ENCODE data around the gene CCDC85C.

The CCDC85C gene

DNA sequence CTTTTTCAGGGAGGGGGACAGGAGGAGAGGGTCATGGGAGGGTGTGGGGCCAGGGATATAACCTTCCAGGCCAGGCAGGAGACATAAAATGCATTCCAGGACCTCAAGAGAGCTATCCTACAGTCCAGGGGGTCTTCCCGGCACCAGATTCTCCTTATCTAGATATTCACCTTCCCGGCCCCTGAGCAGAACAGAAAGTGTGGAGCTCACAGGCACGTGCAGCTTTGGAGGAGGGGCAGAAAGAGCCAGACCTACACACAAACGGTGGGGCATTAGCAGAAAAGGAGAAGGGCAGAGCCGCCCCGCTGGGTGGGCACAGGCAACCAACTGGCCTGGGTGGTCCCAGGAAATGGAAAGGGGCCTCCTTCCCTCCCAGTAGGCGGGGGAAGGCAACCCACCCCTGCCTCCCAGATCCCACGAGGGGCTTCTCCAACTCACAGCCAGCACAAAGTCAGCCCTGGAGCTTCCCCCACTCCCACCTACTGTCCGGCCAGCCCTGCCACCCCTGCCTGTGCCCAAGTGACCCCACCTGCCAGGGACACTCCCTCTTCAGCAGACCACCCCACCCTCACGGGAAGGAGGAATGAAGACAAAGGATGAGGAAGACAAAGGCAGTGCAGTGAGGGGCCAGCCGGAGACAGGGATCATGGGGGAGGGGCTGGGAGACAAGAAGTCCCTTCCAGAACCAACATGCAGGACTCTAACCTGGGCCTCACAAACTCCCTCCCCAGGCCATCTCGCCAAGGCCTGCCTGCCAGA is 33.3 kb downstream of the CCDC85C start:
- DNase-seq: no peak

DNA sequence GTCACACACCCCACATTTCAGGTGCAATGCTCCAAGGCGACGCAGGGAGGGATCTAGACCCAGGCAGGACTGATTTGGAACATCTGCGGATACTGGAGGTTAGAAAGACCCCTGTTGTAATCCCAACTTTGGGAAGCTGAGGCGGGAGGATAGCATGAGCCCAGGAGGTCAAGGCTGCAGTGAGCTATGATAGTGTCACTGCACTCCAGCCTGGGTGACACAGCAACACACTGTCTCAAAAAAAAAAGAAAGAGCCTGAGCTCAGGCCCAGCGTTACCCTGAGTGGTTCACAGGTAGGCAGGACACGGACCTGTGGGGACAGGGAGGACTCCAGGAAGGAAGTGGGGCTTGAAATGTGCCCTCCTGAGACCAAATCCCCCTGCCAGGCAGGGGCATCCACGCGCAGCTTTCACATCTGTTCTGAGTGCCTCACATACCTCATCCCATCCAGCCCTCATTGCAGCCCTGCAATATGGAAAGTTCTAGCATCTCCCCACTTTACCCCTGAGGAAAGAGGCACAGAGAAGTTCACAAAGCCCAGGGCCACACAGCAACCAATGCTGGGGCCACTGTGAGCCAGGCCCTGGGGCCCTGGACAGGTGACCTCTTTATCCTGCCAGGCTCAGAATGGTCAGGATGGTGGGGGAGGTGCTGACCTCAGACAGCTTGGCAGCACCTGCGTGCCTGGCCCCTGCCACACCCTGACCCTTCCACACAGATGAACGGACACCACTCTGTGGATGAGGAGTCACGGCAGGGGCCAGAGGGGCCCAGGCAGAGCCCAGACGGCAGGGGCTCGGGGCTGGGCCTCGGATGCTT is 34.1 kb downstream of the CCDC85C start:
- DNase-seq: no peak

DNA sequence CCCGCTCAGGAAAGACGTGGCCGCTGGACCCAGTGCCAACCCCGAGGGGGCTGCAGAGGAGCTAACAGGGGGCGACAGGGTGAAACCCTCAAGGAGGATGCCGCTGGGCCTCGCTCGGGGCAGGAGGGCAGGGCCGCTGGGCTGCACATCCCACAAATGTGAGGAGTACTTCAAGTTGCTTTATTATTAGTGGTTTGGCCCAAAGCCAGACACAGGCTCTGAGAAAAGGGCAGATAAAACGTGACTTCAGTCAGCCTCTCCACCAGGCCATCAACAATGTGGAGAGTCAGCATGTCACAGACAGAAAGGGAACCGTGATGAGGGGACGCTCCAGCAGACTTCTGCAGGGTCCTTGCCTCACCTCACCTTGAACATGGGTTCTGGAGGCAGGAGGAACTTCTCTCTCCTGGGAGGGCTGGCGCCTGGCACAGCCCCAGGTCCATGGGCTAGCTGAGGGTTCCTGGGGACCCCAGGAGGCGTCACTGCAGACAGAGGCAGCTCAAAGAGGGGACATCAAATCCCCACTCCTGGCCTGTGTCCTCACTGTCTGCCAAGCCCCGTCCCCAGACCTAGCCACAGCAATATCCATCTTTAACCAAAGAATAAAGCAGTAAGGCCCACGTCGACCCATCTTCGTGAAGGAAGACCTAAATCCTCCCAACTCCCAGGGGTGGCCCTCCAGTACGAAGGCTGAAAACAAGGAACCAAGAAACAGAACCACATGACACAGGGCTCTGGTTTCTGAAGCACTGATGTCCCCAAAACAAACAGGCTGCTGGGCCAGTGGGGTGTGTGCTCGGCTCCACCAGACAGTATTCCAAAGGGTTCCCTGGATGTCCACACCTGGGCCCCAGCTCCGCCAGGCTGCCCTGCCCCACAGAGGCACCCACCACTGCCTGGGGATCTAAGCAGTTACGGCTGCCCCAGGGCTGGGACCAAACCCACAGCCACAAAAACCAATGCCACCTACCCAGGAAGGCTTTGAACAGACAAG is 35.1 kb downstream of the CCDC85C start:
- no peak for DNase-seq

DNA sequence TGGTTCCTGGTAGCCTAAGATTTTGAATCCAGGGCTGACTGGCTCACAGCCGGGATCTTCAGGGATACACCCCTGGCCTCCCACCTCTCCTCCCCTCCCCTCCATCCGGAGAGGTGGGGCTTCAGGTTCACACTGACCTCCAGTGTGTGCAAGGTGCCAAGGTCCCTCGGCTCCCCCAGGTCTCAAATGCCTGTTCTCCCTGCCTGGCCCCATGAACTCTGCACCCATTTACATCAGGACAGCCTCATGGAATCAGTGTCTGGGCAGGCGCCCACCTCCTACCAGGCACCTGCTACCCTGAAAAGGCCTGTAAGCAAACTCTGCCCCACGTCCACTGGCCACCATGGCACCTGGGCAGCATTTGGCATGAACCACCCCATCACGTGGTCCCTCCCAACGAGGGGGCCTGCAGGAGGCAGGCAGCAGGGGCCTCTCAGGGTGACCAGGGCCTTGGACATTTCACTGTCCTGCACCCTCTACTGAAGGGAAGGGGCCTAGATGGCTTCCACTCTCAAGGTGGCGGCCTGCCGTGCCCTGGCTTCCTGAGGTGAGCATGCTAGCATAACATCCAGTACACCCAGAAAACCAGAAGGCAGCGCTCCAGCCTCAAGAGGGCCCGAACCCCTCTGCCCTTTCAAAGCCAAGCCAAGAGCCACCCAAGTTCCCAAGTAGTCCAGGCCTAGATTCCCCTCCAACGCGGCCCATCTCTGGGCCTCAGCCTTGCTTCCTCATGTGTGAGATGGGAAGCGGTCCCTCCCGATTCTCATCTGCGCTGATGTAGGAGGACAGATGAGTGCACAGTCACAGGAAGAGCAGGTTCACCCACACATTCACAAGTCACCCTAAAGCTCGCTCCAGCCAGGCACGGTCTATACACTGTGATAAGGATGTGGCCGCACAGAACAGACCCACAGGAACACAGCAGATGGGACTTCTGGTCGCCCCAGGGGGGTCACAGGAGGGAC is 37.3 kb downstream of the CCDC85C start:
- DNase-seq: no peak

DNA sequence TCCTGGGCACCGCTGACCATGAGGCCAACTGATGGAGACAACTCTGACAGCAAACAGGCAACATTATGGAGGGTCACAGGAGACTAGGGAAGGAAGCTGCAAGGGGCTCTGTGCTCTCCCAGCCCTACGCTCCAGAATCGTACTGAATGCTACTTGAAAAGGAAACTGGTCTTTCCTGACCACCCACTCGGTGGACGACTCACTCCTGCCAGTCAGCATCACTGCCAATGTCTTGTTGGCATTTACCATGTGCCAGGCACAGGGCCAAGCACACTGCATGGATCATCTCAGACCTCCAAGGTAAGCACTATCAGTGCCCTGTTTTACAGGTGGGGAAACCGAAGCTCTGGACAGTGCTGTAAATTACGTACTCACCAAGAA is 38.0 kb downstream of the CCDC85C start:
- no peak for DNase-seq

DNA sequence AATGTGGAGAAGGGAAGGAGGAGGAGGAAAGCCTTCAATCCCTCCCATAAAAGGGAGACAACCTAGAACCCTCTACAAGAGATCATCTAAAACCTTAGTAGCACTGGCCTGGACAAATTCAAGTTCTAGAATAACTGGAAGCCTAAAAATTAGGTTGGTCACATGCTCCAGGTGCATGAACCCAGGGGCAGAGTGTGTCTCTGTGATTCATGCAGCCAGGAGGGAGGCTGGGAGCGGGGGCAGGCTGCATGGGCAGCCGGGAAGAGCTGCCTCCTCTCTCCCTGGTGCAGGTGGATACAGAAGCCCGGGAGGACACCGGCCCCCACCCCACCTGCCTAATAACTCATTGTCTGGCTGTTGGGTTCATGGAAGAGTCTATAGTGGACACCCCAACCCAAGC is 38.6 kb downstream of the CCDC85C start:
- no peak for DNase-seq

DNA sequence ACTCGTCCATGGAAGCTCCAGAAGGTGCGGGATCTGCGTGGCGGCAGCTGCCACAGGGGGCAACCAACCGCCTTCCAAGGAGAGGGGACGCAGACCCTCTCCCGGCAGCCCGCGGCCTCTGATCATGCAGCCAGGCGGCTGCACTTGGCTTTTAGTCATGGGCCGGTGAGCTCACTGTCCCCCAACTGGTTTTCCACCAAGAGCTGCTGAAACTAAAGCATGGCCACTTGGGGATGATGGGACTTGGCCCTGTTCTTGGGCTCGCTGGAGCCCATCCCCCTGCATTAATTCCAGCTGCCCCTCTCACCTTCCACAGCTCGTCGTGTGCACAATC is 39.1 kb downstream of the CCDC85C start:
- no peak for DNase-seq

DNA sequence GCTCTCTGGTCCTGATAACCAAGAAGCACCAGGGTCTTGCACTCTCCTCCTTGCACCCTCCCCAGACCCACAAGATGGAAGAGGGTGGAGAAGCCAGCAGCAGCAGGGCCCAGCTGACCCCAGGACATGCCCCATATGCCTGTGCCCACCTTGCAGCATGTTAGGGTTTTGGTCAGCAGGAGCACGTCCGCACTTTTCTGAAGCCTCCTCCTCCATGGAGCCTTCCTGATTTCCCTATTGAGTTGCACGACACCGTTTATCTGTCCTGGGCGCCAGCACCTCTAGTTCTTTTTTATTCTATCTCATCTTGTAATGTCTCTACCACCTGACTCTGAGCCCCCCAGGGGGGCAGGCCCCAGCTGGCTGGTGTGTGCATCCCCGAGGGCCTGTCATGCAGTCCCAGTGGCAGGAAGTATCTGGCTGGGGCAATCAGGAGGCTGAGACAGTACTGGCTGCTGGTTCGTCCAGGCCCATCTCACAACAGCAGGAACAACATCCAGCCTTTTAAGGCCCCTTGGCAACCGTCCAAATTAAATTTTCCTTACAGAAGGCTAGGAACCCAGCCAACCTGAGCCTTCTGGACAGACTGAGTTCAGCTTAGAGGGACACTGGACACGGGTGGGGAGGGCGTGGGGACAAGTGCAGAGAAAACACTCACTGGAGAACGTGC is 39.6 kb downstream of the CCDC85C start:
- no peak for DNase-seq

DNA sequence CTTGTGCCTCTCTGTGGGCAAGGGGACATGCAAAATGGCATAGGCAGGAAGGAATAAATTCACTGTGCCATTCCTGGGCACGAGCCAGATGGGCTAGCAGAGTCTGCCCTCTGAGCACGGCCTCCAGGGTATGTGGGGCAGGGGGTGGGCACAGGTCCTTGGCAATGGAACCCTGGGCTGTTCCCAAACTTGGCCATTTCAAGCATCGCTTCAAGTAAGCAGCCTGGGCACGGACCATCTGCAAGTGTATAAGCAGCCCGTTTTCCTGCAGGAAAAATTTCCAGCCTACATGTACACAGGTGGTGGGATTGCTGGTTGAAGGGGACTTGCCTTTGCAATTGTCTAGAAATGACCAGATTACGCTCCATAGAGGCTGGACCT is 40.3 kb downstream of the CCDC85C start:
- DNase-seq: no peak

DNA sequence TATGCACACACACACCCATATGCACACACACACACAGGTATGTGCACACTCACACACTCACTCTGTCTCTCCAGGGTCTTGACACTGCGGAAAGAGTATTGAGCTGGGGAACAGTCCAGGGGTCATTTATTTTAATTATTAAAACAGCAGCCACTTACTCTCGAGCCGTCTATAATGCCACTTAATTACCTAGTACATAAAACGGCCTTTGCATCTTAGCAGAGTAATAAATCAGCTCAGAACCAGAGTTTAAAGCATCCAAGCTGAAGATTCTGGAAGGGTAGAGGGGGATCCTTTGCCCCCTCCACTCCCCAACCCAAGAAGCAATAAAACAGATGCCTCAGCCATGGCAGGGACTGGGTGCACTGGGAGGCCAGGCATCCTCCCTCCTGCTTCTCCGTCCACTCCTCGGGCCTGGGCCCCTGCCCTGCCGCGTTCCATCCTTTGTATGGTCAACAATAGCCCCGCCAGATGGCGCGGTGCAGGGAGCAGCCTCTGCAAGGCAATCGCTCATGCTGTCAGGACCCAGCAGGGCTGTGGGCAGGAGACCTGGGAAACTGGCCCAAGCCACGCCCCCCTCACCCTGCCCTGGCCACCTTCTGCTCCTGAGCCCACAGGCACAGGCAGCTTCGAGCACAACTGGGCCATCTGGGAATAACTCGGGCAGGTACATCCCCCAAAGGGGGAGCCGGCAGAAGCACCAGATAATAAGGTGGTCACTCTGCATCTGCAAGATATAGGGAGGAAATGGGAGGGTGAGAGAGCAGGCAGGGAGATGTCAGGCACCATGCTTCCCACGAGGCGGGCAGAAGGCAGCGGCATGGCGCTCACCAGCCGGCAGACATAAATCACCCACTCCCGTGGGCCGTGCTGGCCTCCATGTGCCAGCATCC is 40.9 kb downstream of the CCDC85C start:
- DNase-seq: no peak

DNA sequence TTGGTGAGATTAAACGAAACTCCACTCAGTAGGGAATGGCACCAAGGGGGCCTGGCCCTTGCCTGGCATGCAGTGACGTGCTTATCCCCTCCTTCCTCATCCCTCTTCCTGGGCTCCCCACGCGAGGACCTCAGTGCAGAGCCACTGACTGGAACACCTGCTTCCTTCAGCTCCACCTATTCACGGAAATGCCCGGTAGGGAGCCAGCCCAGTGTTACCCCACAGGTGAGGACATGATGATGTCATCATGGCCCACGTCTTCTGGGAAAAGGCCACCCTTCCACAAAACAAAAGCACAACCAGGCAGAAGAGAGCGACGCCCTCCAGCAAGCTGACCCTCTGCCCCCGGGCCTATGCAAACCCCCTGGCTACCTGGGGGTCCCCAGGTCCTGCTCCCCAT is 42.1 kb downstream of the CCDC85C start:
- DNase-seq: no peak

DNA sequence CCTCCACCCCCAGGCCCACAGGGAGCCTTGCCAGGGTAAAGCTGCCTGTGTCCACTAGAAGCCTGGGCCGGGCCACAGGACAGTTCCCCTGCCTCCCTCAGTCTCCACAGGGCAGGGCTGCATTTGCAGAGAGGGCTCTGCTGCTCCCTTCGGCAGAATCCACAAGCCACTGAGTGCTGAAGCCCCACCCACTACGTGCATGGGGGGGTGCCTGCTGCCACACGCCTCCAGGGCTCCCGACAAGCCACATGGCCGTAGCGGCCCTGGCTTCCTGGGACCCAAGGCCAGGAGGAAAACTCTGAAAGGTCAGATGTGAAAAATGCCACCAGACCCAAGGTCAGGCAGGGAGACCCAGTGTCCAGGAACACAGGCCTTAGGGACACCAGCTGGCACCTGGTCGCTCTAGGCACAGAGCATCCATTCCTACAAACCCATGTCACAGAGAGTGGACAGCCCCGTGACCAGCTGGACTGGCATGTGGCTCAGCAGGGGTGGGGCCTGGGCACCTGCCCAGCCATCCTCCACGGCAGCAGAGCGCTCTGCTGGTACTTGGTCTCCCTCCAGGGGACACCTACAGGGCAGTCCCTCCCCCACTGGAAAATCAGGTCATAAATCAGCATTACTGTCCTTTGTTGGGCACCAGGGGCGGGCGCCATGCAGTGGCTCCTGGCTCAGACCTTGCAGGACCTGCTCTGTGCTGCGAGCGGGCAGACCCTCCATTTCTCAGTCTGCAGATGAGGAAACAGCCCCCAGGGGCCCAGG is 42.9 kb downstream of the CCDC85C start:
- DNase-seq: no peak

DNA sequence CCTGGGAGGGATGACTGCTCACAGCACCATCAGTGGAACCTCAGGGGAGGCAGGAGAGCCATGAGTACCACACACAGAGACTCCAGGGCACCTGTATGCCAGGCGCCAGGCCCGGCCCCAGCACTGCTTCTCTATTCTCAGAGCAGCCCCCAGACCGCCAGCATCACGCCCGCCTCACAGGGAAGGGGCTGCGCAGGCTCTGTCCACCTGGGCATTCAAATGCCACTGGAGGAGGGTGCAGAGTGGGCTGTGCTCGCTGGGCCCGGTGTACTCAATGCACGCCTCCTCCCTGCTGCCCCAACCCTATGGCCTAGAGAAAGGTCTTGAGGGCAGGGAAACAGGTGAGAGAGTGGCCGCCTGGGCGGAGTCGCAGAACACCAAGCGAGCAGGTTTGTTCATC is 43.6 kb downstream of the CCDC85C start:
- no peak for DNase-seq

DNA sequence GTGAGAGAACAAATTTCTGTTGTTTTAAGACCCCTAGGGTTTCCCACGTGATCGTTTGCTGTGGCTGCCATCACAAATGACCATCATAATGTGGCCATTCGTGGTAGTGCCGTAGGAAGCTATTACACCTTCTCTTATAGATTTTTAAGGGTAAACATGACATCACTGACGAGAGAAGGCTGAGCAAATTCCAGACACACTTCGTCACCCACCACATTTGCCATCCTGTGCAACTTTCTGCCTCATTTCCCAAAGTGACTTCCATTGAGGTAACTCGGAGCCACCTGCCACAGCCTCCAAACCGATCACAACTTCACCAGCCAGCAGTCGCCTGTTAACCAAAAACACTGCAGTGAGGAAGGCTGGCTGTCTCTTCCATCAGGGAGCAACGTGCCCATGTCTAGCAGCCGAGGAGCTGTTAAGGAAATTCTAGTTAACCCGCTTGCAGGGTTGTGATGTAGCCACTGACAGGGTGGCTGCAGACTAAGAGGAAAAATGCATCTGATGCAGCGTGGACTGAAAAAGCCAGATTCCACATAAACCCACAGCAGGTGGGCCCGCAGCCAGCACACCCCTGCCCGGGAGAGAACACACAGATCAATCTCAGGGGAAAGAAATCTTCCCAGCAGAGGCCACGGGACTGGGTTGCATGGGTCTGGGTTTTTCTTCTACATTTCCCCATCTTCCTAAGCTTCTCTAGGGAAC is 44.6 kb downstream of the CCDC85C start:
- no peak for DNase-seq

DNA sequence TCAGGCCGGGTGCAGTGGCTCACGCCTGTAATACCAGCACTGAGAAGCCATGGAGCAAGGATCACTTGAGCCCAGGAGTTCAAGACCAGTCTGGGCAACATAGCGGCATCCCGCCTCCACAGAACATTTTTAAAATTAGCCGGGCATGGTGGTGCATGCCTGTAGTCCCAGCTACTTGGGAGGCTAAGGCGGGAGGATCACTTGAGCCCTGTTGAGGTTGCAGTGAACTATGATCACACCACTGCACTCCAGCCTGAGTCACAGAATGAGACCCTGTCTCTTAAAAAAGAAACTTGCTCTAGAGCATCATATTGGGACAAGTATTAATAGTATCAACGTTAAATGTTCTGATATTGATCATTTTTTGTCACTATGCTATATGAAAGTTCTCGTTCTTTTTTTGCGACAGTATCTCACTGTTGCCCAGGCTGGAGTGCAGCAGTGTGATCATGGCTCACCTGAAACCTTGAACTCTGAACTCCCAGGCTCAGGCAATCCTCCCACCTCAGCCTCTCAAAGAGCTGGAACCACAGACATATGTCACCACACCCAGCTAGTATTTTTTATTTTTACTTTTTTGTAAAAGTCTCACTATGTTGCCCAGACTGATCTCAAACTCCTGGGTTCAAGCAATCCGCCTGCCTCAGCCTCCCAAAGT is 47.7 kb downstream of the CCDC85C start:
- no peak for DNase-seq

DNA sequence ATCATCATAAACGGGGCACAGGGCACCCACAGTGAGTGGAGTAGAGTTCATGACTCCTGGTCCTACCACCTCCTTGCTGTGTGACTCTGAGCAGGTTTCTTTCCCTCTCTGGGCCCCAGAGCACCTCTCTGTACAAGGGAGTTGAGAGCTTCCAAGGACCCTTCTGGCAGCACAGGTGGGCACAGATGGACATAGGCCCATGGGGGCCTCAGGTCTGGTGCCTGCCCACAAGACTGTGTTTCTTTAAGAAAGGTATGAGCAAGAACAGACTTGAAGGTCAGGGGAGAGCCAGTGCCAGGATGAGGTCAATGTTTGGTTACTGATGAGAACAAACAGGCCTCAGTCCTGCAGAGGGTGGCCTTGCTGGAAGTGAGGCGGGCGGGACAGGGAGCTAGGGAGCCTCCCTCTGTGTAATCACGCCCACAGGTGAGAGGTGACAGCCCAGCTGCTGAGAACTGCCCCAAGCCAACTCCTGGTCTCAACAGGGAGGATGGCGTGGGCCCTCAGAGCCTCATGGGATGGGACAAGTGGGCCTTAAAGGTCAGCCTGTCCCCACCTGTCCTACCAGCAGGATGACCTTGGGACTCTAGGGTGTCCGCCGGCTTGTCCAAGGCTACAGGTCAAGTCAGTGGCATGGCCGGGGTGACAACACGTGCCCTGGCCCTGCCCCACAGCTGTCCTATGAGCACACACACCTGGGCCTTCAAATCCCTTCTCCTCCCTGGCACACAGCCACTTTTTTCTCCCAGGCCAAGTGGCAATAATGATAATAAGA is 49.1 kb downstream of the CCDC85C start:
- no peak for DNase-seq

DNA sequence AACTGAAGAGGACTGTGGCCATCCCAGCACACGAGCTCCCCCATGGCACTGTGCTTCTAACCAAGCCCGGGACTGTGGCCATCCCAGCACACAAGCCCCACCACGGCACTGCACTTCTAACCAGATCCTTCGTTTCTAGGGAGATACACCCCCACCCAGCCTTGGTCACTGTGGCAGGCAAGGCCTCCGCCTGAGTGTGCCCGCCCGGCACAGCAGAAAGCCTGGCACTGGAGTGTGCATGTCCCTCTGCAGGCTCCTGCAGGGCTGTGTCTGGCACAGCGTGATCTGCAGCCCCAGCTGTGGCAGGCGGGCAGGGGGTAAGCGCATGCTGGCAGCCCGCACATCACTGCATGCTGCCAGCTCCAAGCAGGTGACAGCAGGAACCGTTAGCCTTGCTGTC is 49.8 kb downstream of the CCDC85C start:
- no peak for DNase-seq

All from GDM1 (cell line).